Thoracic aorta (tissue), 2 donors: ENCODE data around the gene ZFP92. TPM values are rescaled to one million over a fixed set of nuclear protein-coding genes. Genes with fewer than 3 reads are reported as not detected.

Experiments
- ATAC-seq: fragments of 150-250 bp; one replicate; pipeline ENCODE4 v1.8.0; 2017; ENCODE audit warnings: low read depth; ENCODE audit not compliant: insufficient number of reproducible peaks, low FRiP score
- DNase-seq: peaks from one replicate; pipeline ENCODE4 v3.0.0-alpha.2; 2020; ENCODE audit warnings: low spot score
- H3K27ac ChIP-seq, 2 donors: fragments of 200-600 bp; sonication (generic); 1 replicate in 1 of 2; 2 replicates in 1 of 2; pipeline ENCODE4 v1.5.1; 2016; ENCODE audit warnings: mild to moderate bottlenecking in 2 of 2, moderate library complexity in 2 of 2
- H3K27me3 ChIP-seq: fragments of 200-600 bp; sonication (generic); replicated peaks from 2 replicates; pipeline ENCODE4 v1.6.0; 2016; ENCODE audit warnings: mild to moderate bottlenecking; ENCODE audit not compliant: insufficient read depth
- H3K36me3 ChIP-seq: fragments of 200-600 bp; sonication (generic); one replicate; pipeline ENCODE4 v1.5.1; 2016
- H3K4me1 ChIP-seq, 2 donors: fragments of 200-600 bp; sonication (generic); 1 replicate in 1 of 2; 2 replicates in 1 of 2; pipeline versions ENCODE4 v1.5.1 to v1.6.0; 2016; ENCODE audit warnings: low read depth in 2 of 2, mild to moderate bottlenecking in 1 of 2; ENCODE audit not compliant: control insufficient read depth in 1 of 2
- H3K4me3 ChIP-seq: fragments of 200-600 bp; sonication (generic); 2 replicates; pipeline ENCODE4 v1.5.1; 2016; ENCODE audit warnings: mild to moderate bottlenecking
- H3K9me3 ChIP-seq: fragments of 200-600 bp; sonication (generic); 2 replicates; pipeline ENCODE4 v1.5.1; 2016
- CTCF ChIP-seq: fragments of 200-600 bp; sonication (generic); IDR thresholded peaks from one replicate; pipeline ENCODE4 v1.5.1; 2019; ENCODE audit warnings: antibody characterized with exemption
- total RNA-seq, 2 donors: library from RNA; depleted of rRNA; stranded (reverse); fragments of >200 nt; gene quantifications; one replicate each; pipeline versions ENCODE4 v1.1.0 to v1.2.3, GENCODE V29; 2016

ZFP92 gene
- total RNA-seq, 2 donors from 2014 or later = 0.95 to 1.2 TPM

DNA sequence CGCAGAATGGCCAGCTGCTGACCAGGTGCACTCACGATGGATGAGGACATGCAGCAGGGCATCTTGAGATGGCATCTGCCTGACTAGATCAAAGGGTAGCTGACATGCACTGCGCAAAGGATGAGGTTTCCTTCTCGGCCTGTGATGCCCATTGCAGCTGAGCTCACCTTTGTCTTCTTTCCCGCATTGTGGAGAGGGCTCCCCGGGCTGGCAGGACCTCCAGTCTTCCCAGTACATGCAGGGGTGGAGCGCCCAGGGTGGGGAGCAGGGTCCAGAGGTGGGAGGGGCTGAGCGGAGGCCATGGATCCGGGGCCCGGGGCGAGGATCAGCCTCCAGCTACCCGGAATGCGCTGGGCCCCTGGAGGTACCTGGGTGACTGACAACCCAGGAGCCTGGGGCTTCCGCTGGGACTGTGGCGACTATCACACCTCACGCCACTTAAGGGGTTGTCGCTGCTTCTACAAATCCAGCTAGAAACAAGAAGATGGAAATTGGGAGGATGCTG lies 22.6 kb downstream of the ZFP92 start:
- DNase-seq (no peak), ATAC-seq (no peak)
- no peaks in the 10 kb centered on the region for H3K36me3 ChIP-seq
- TF ChIP-seq CTCF = no peak
- no peak overlapping the region for H3K27ac ChIP-seq
- H3K4me1 ChIP-seq = no peaks in the 10 kb centered on the region
- H3K9me3 ChIP-seq = no peaks in the 10 kb centered on the region
- no peaks in the 10 kb centered on the region for H3K27me3 ChIP-seq
- H3K4me3 ChIP-seq = no peak overlapping the region

GRCh38 chrX:153434801-153435200 lies 23.5 kb downstream of the ZFP92 start:
- Histone ChIP-seq H3K9me3 (no peaks in the 10 kb centered on the region), H3K4me3 (no peak overlapping the region), H3K27me3 (no peaks in the 10 kb centered on the region), H3K36me3 (no peaks in the 10 kb centered on the region), H3K4me1 (no peaks in the 10 kb centered on the region), H3K27ac (no peak overlapping the region)
- no peak for ATAC-seq
- no peak for DNase-seq
- TF ChIP-seq CTCF = no peak

GRCh38 chrX:153435845-153436244 lies 24.6 kb downstream of the ZFP92 start:
- no peaks in the 10 kb centered on the region for H3K36me3 ChIP-seq
- H3K4me3 ChIP-seq = no peak overlapping the region
- no peak for ATAC-seq
- H3K27ac ChIP-seq = no peak overlapping the region
- H3K9me3 ChIP-seq = no peaks in the 10 kb centered on the region
- no peaks in the 10 kb centered on the region for H3K4me1 ChIP-seq
- TF ChIP-seq CTCF = no peak
- no peaks in the 10 kb centered on the region for H3K27me3 ChIP-seq
- no peak for DNase-seq

DNA sequence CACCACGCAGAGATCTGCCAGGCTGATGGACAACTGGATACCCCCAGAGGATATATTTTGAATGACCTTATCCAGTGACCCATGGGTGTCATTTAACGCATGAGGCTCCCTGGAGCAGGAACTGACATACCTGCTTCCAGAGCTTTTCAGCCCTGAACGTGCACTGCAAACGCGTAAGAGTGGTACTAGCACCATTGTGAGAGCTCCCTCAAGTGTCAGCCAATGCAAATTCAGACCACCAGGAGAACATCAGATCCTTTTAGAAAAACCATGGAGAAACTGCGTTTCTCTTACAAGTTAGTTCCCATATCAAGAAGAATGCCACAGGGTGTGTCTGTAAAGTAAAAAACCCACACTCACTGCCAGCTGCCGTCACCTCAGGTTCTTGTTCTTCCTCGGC lies 27.3 kb downstream of the ZFP92 start:
- no peak overlapping the region for H3K27ac ChIP-seq
- ATAC-seq (no peak), DNase-seq (no peak)
- H3K9me3 ChIP-seq = no peaks in the 10 kb centered on the region
- H3K36me3 ChIP-seq = no peaks in the 10 kb centered on the region
- H3K27me3 ChIP-seq = no peaks in the 10 kb centered on the region
- H3K4me1 ChIP-seq = no peaks in the 10 kb centered on the region
- TF ChIP-seq CTCF = peak; percentile 23
- H3K4me3 ChIP-seq = no peak overlapping the region

GRCh38 chrX:153439977-153440376 lies 28.7 kb downstream of the ZFP92 start:
- Histone ChIP-seq H3K4me1 (no peaks in the 10 kb centered on the region), H3K27ac (no peak overlapping the region), H3K27me3 (no peaks in the 10 kb centered on the region), H3K36me3 (no peaks in the 10 kb centered on the region), H3K9me3 (no peaks in the 10 kb centered on the region), H3K4me3 (no peak overlapping the region)
- no peak for TF ChIP-seq CTCF
- DNase-seq = no peak
- ATAC-seq = no peak
